Measurements from ENCODE around the gene CD63.
"Not testable (repeated sequence)": the region's sequence is repeated elsewhere in the genome, so short reads cannot be mapped to it uniquely, and the experiment has no call there.

CD63 gene

DNA sequence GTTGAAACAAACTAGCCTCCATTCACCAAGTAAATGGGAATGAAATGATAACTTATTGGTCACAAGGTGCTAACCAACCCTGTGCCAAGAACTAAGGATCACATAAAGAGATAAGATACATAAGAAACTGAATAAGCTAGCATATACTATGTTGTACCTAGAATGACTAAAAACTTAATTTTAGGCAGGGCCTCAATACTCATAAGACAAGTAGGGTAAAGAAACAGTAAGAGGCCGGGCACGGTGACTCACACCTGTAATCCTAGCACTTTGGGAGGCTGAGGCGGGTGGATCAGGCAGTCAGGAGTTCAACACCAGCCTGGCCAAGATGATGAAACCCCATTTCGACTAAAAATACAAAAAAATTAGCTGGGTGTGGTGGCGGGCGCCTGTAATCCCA is 31.9 kb upstream of the CD63 start:
- H3K4me3 ChIP-seq (ENCODE audit: low read depth, low read length), result no peak overlapping the region
- no peak for DNase-seq (ENCODE audit: low read depth, low spot score)
- in situ Hi-C loops (cut with HindIII; ENCODE audit: low sequenced_read_pairs), result no loop called here
- TF ChIP-seq, protein P1, sequence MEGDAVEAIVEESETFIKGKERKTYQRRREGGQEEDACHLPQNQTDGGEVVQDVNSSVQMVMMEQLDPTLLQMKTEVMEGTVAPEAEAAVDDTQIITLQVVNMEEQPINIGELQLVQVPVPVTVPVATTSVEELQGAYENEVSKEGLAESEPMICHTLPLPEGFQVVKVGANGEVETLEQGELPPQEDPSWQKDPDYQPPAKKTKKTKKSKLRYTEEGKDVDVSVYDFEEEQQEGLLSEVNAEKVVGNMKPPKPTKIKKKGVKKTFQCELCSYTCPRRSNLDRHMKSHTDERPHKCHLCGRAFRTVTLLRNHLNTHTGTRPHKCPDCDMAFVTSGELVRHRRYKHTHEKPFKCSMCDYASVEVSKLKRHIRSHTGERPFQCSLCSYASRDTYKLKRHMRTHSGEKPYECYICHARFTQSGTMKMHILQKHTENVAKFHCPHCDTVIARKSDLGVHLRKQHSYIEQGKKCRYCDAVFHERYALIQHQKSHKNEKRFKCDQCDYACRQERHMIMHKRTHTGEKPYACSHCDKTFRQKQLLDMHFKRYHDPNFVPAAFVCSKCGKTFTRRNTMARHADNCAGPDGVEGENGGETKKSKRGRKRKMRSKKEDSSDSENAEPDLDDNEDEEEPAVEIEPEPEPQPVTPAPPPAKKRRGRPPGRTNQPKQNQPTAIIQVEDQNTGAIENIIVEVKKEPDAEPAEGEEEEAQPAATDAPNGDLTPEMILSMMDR (IDR thresholded peaks at IDR 0.05; ENCODE audit: low read depth, low read length), result no peak

DNA sequence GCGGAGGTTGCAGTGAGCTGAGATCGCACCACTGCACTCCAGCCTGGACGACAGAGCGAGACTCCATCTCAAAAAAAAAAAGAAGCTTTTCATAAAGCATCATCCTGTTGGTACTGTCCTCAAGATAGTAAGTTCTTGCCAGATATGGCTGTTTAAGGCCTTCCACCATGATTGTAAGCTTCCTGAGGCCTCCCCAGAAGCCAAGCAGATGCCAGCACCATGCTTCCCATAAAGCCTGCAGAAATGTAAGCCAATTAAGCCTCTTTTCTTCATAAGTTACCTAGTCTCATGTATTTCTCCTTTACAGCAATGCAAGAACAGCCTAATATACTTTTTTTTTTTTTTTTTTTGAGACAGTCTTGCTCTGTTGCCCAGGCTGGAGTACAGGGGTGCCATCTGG is 29.8 kb upstream of the CD63 start:
- H3K4me3 ChIP-seq (ENCODE audit: low read depth, low read length); DNase-seq (ENCODE audit: low read depth, low spot score); in situ Hi-C loops (cut with HindIII; ENCODE audit: low sequenced_read_pairs): not testable (repeated sequence)

- no peak overlapping the region for H3K4me3 ChIP-seq (ENCODE audit: low read depth, low read length)
- no peak for DNase-seq (ENCODE audit: low read depth, low spot score)
- in situ Hi-C loops (cut with HindIII; ENCODE audit: low sequenced_read_pairs), result no loop called here
- TF ChIP-seq, protein P1 (IDR thresholded peaks at IDR 0.05; ENCODE audit: low read depth, low read length), result no peak
Observed at GRCh38 chr12:55757701-55758100, 28.9 kb upstream of the CD63 start.

DNA sequence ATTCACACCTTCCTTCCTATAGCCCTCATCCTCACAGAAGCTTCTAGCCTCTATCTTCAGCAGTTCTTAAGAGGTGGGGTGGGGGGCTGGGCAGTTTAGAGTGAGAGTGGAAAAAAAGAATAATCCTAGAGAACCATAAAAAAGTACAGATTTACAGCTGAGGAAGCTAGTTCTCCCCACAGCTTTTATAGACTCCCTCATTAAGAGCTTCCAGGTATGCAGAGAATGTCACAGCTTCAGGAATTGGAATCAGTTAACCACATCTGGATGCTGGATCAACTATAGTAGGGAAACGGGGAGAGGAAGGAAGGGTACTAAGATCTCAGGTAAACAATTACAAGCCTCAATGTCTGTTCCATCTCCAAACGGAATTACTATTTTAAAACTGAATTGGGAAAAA is 26.4 kb upstream of the CD63 start:
- no peak overlapping the region for H3K4me3 ChIP-seq (ENCODE audit: low read depth, low read length)
- in situ Hi-C loops (cut with HindIII; ENCODE audit: low sequenced_read_pairs), result no loop called here
- TF ChIP-seq, protein P1 (IDR thresholded peaks at IDR 0.05; ENCODE audit: low read depth, low read length), result no peak
- DNase-seq (ENCODE audit: low read depth, low spot score), result no peak

DNA sequence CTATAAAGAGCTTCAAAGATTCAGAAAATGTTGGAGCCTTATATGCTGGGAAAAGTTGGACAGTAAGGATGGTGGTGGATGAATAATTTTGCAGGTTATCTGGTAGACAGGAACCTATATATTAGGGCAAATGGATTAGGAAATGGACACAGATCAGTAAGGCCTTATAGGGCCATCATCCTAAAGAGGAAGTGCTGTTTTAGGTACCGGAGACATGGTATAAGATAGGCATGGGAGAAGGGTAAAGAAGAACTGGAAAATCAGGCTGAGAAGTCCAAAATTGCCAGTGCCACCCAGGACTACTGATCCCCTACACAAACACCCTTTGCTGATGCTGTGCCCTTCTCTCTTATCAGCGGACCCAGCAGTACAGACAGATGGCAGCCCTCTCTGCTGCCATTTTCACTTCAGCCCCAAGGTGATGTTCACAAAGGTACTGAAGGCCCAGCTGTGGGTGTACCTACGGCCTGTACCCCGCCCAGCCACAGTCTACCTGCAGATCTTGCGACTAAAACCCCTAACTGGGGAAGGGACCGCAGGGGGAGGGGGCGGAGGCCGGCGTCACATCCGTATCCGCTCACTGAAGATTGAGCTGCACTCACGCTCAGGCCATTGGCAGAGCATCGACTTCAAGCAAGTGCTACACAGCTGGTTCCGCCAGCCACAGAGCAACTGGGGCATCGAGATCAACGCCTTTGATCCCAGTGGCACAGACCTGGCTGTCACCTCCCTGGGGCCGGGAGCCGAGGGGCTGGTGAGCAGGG is 19.6 kb upstream of the CD63 start:
- no peak overlapping the region for H3K4me3 ChIP-seq (ENCODE audit: low read depth, low read length)
- in situ Hi-C loops (cut with HindIII; ENCODE audit: low sequenced_read_pairs), result no loop called here
- TF ChIP-seq, protein P1 (IDR thresholded peaks at IDR 0.05; ENCODE audit: low read depth, low read length), result no peak
- DNase-seq (ENCODE audit: low read depth, low spot score), result no peak

DNA sequence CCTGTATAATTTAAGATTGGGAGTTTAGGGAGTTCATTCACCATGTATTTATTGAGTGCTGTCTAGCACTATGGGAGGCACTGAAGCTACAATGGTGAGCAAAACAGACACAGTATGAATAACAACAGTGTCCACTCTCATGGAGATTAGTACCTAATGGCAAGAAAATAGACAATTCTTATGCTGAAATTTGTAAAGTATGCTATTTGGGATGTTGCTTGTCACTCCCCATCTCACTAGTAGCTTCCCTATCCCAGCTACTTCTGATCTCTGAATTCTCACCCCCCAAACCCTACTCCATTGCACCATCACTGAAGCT is 18.1 kb upstream of the CD63 start:
- no peak for DNase-seq (ENCODE audit: low read depth, low spot score)
- TF ChIP-seq, protein P1 (IDR thresholded peaks at IDR 0.05; ENCODE audit: low read depth, low read length), result no peak
- H3K4me3 ChIP-seq (ENCODE audit: low read depth, low read length), result no peak overlapping the region
- in situ Hi-C loops (cut with HindIII; ENCODE audit: low sequenced_read_pairs), result no loop called here

- in situ Hi-C loops (cut with HindIII; ENCODE audit: low sequenced_read_pairs), result no loop called here
- TF ChIP-seq, protein P1 (IDR thresholded peaks at IDR 0.05; ENCODE audit: low read depth, low read length), result no peak
- no peak overlapping the region for H3K4me3 ChIP-seq (ENCODE audit: low read depth, low read length)
- DNase-seq (ENCODE audit: low read depth, low spot score), result no peak
Observed at GRCh38 chr12:55746174-55746912, 17.5 kb upstream of the CD63 start.
